Heart right ventricle (tissue), 16 donors: ENCODE data around the gene FUT9. TPM values are rescaled to one million over a fixed set of nuclear protein-coding genes. Genes with fewer than 3 reads are reported as not detected.
A peak's percentile ranks its signal among the peaks of the same experiment; 100 is the strongest.

Experiments
- ATAC-seq, 8 donors: fragments of 200-7000 bp; cut with Tn5 transposase; one replicate each; pipeline ENCODE4 v1.9.1; 2020; ENCODE audit warnings: mild to moderate bottlenecking in 8 of 8, moderate library complexity in 8 of 8, moderate number of reproducible peaks in 1 of 8
- DNase-seq, 2 donors: peaks; one replicate each; pipeline ENCODE4 v3.0.0-alpha.2; 2020
- H3K27ac ChIP-seq, 10 donors: fragments of 200-600 bp; sonication (generic) in 2 of 10; one replicate each; pipeline versions ENCODE4 v1.5.0 to v1.8.0; 2020 to 2022; ENCODE audit warnings: mild to moderate bottlenecking in 3 of 10
- H3K27me3 ChIP-seq, 7 donors: fragments of 200-600 bp; one replicate each; pipeline ENCODE4 v1.8.0; 2021 to 2022; ENCODE audit warnings: mild to moderate bottlenecking in 2 of 7
- H3K36me3 ChIP-seq, 9 donors: fragments of 200-600 bp; sonication (generic) in 1 of 9; one replicate each; pipeline versions ENCODE4 v1.5.0 to v1.8.0; 2020 to 2022; ENCODE audit warnings: mild to moderate bottlenecking in 2 of 9
- H3K4me1 ChIP-seq, 9 donors: fragments of 200-600 bp; sonication (generic) in 1 of 9; one replicate each; pipeline versions ENCODE4 v1.5.0 to v1.8.0; 2020 to 2022; ENCODE audit warnings: mild to moderate bottlenecking in 4 of 9
- H3K4me3 ChIP-seq, 10 donors: fragments of 200-600 bp; sonication (generic) in 2 of 10; one replicate each; pipeline versions ENCODE4 v1.5.0 to v1.8.0; 2020 to 2022; ENCODE audit warnings: mild to moderate bottlenecking in 7 of 10, moderate library complexity in 2 of 10
- H3K9me3 ChIP-seq, 11 donors: fragments of 200-600 bp in 10 of 11; sonication (generic) in 2 of 11; one replicate each; pipeline versions ENCODE4 v1.5.0 to v1.8.0; 2013 to 2022; ENCODE audit warnings: mild to moderate bottlenecking in 2 of 11, control low read depth in 1 of 11, moderate library complexity in 1 of 11
- WGBS, 2 donors: extraction: QIAGEN DNeasy Blood & Tissue Kit; methylation state at CpG; one replicate each; pipeline ENCODE4 v1.1.7; 2013; ENCODE audit warnings: inconsistent platforms in 1 of 2; 5-methylcytosine and 5-hydroxymethylcytosine counted together
- intact Hi-C, 10 donors: fragments of 100-400 bp; cut with DNase I; formaldehyde crosslinking; loops; one replicate each; pipeline versions ENCODE4 v1.11.1 to v1.14.2; 2022
- polyA plus RNA-seq, 2 donors: library from polyadenylated mRNA; stranded (reverse); fragments of 200-250 nt; gene quantifications; one replicate each; pipeline ENCODE4 v1.2.3, GENCODE V29; 2013
- total RNA-seq, 10 donors: library from RNA; stranded (reverse); fragmentation: NEBNext Ultra II Directional in 3 of 10; extraction: Animal tissue kit (Norgen Biotek cat#: 25700) in 3 of 10; gene quantifications; one replicate each; pipeline versions ENCODE4 v1.2.1 to v1.2.4, GENCODE V29; 2021 to 2023
- TF ChIP-seq, protein P1 (sequence below), 9 donors: fragments of 200-600 bp; sonication (generic) in 2 of 9; IDR thresholded peaks; one replicate each; pipeline versions ENCODE4 v1.5.0 to v1.8.0; 2021 to 2022; ENCODE audit warnings: antibody characterized with exemption in 9 of 9, mild to moderate bottlenecking in 5 of 9, moderate library complexity in 1 of 9
- donor health status: Arrhythmogenic right ventricular cardiomyopathy.
- donor health status: ischemic (EF 13 %, LVEDD 7.1; RV severe dilation, severe dysfunction).
- donor health status: healthy with polysubstance abuse.
- donor health status: DM: no; HTN: yes; CAD: no.
- donor health status: DM: no; HTN: no; CAD: no.
- donor health status: ischemic (EF 25% LVEDD 6.9; RV normal size, moderate dysfunction).
- donor health status: ischemic (EF 25% LVEDD 5.7; RV mildly dilated, moderate dysfunction).
- donor health status: healthy.
- donor health status: DM: yes; HTN: yes; CAD: no.
- donor health status: Ischemic cardiomyopathy.
- donor health status: ischemic (EF 35%, LVEDD 5.7; RV mildly dilated, moderate dysfunction).
- donor health status: nonischemic (EF 11% LVEDD 7.7; RV severe dilation, severe dysfunction).
- donor health status: DM: yes; HTN: yes; CAD: no.
- donor health status: PGD.
- donor health status: ischemic (EF 29% LVEDD 5.4; RV normal size, mild dysfunction).
- donor health status: nonischemic (EF 23%, LVEDD 6.1; RV moderate dilation, normal function).

Gene FUT9
- total and polyA plus RNA-seq, 12 donors, result not detected

DNA sequence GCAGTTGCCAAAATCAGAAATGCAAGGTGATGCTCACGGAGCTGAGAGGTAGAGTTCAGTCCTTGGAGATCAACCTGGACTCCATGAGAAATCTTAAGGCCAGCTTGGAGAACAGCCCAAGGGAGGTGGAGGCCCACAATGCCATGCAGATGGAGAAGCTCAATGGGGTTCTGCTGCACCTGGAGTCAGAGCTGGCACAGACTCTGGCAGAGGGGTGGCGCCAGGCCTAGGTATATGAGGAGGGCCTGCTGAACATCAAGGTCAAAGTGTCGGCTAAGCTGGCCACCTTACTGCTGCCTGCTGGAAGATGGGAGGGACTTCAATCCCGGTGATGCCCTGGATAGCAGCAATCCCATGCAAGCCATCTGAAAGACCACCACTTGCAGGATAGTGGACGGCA, 23.9 kb upstream of the FUT9 start:
- DNase-seq (no peak), ATAC-seq (no peak)
- Histone ChIP-seq H3K4me1 (no peaks in the 10 kb centered on the region), H3K36me3 (no peaks in the 10 kb centered on the region), H3K27me3 (no peaks in the 10 kb centered on the region), H3K27ac (no peak overlapping the region), H3K9me3 (peaks cover 0 to 47% (median 23%) of the 10 kb centered on the region in 11 donors), H3K4me3 (no peak overlapping the region)
- intact Hi-C loops, result no loop called here
- TF ChIP-seq, protein P1, sequence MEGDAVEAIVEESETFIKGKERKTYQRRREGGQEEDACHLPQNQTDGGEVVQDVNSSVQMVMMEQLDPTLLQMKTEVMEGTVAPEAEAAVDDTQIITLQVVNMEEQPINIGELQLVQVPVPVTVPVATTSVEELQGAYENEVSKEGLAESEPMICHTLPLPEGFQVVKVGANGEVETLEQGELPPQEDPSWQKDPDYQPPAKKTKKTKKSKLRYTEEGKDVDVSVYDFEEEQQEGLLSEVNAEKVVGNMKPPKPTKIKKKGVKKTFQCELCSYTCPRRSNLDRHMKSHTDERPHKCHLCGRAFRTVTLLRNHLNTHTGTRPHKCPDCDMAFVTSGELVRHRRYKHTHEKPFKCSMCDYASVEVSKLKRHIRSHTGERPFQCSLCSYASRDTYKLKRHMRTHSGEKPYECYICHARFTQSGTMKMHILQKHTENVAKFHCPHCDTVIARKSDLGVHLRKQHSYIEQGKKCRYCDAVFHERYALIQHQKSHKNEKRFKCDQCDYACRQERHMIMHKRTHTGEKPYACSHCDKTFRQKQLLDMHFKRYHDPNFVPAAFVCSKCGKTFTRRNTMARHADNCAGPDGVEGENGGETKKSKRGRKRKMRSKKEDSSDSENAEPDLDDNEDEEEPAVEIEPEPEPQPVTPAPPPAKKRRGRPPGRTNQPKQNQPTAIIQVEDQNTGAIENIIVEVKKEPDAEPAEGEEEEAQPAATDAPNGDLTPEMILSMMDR (IDR thresholded peaks at IDR 0.05), result no peak
- 86 to 88% methylated on average over 5 of the region's 5 CpGs for WGBS, 2 donors

DNA sequence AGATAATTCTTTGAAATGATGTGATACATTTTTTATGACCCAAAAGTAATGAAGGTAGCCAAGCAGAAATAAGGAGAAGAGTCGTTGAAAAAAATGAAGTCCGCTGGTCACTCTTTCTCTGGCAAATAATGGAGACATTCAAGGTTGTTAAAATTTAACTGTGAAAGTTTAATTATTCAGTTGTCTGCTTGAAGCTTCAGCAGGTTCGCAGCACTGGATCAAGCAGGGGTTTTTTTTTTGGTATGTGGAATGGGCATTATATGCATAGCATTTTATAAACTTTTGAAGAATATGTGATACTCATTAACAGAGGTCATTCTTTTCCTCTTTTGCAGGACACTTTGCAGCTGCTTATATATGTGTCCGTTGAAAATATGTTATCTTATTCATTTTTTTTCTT, 21.6 kb upstream of the FUT9 start:
- Histone ChIP-seq H3K4me3 (no peak overlapping the region), H3K36me3 (no peaks in the 10 kb centered on the region), H3K27me3 (no peaks in the 10 kb centered on the region), H3K4me1 (no peaks in the 10 kb centered on the region), H3K27ac (no peak overlapping the region), H3K9me3 (peaks cover 0 to 39% (median 19%) of the 10 kb centered on the region in 11 donors)
- TF ChIP-seq, protein P1 (IDR thresholded peaks at IDR 0.05), result no peak
- WGBS, 2 donors, result 76 to 87% methylated on average over 4 of the region's 4 CpGs
- DNase-seq, result no peak
- no peak for ATAC-seq
- intact Hi-C loops, result no loop called here

DNA sequence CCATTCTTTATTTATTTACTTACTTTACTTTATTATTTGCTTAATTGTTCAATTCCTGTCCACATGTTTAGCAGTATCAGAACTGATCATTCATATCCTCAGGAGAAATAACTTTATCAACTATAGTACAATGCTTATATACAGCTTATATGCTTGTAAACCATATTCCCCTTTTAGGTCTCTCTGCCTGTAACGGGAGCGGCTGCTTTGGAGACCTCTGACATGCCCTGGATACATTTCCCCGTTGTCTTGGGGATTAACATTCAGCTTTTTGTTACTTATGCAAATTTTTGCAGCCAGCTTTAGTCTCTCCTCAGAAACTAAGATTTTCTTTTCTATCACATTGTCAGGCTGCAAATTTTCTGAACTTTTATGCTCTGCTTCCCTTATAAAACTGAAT, 17.6 kb upstream of the FUT9 start:
- H3K27me3 ChIP-seq, result no peaks in the 10 kb centered on the region

DNA sequence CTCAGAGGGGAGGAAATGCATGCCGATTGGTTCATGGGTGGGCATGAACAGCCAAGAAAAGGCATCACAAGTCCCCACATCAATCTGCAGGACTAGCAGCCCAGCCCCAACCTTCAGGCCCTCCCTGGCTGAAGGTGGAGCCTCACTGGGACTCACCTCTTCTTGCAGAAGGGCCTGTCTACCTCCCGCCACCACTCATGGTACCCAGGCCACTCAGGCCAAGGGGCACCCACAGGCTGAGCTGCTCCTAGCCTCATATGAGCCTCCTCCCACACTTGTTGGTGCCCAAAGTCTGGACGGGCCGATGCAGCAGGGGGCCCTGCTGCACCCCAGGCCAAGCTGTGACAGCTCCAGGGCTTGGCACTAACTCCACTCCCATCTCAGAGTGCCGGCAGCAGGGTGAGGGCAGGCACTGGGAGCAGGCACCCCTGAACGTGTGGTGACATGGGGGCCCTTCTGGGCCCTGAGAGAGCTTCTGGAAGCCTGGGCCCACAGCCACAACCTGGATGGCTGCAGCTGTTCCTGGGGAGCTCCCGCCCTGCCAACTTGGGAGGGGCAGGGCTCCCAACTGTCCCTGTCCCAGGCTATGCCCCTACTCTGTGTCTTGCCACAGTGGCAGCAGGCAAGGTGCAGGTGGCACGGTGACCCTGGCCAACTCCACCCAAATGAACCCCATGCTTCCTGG, 13.7 kb upstream of the FUT9 start:
- peak in 1 of 8 donors; percentile 17 for ATAC-seq
- DNase-seq, result no peak
- Histone ChIP-seq H3K4me1 (no peaks in the 10 kb centered on the region), H3K27ac (no peak overlapping the region), H3K4me3 (no peak overlapping the region), H3K36me3 (no peaks in the 10 kb centered on the region), H3K27me3 (no peaks in the 10 kb centered on the region), H3K9me3 (peaks cover 0 to 21% (median 0%) of the 10 kb centered on the region in 11 donors)
- WGBS, 2 donors, result 80 to 88% methylated on average over 8 of the region's 8 CpGs
- TF ChIP-seq, protein P1 (IDR thresholded peaks at IDR 0.05), result no peak
- intact Hi-C loops, result no loop called here

More for the DNA sequence above, 17.6 kb upstream of the FUT9 start:
- H3K27ac ChIP-seq, result no peak overlapping the region
- H3K4me3 ChIP-seq, result no peak overlapping the region
- DNase-seq (no peak), ATAC-seq (no peak)
- H3K4me1 ChIP-seq, result no peaks in the 10 kb centered on the region
- peaks cover 0 to 23% (median 0%) of the 10 kb centered on the region in 11 donors for H3K9me3 ChIP-seq
- intact Hi-C loops, result no loop called here
- no peaks in the 10 kb centered on the region for H3K36me3 ChIP-seq
- WGBS, 2 donors, result 62 to 65% methylated on average over 3 of the region's 3 CpGs
- TF ChIP-seq, protein P1 (IDR thresholded peaks at IDR 0.05), result no peak
